Panc1 (cell line): Measurements from ENCODE around the gene CAMKK2. TPM values are rescaled to one million over a fixed set of nuclear protein-coding genes. Genes with fewer than 3 reads are reported as not detected.

Experiments used
- ATAC-seq: fragments of 200-7000 bp; cut with Tn5 transposase; 2 replicates; pipeline ENCODE4 v1.9.1; 2020; ENCODE audit warnings: mild to moderate bottlenecking, moderate library complexity
- BruUV-seq: library from RNA; stranded (reverse); fragments of 400-500 nt; replicated peaks from 2 replicates; lab custom pipeline; 2021; lab: Mats Ljungman, UMichigan
- CTCF ChIA-PET: fragments of 300-600 bp; sonication (Branson Sonifier 250); formaldehyde crosslinking; loops from one replicate; lab custom pipeline; 2022; ENCODE audit warnings: antibody characterized with exemption; lab: Charles Lee
- POLR2A ChIA-PET: fragments of 300-600 bp; sonication (Branson Sonifier 250); formaldehyde crosslinking; loops from one replicate; lab custom pipeline; 2022; ENCODE audit warnings: antibody characterized with exemption; lab: Charles Lee
- DNase-seq: peaks from one replicate; pipeline ENCODE4 v3.0.0-alpha.2; 2010; ENCODE audit warnings: low read depth, low spot score
- H3K27ac ChIP-seq: 2 replicates; pipeline ENCODE4 v1.5.1; 2011; ENCODE audit warnings: mild to moderate bottlenecking, low read length, inconsistent platforms
- H3K27me3 ChIP-seq: fragments of 200-500 bp; sonication (Bioruptor generic); 2 replicates; pipeline ENCODE4 v1.6.0; 2014; ENCODE audit warnings: low read length, inconsistent platforms; ENCODE audit not compliant: control insufficient read depth, insufficient read depth
- H3K36me3 ChIP-seq: fragments of 200-500 bp; sonication (Bioruptor generic); 2 replicates; pipeline ENCODE4 v1.5.1; 2014; ENCODE audit warnings: inconsistent platforms, mild to moderate bottlenecking, low read length, moderate library complexity; ENCODE audit not compliant: control insufficient read depth, insufficient read depth
- H3K4me1 ChIP-seq: 2 replicates; pipeline ENCODE4 v1.5.1; 2011; ENCODE audit warnings: inconsistent platforms, mild to moderate bottlenecking, low read length, moderate library complexity; ENCODE audit not compliant: control insufficient read depth, insufficient read depth
- H3K4me3 ChIP-seq, 2 experiments: 2 replicates each; pipeline ENCODE4 v1.5.1; 2011 to 2012; ENCODE audit warnings: low read depth in 2 of 2, low read length in 2 of 2, mild to moderate bottlenecking in 2 of 2, inconsistent platforms in 1 of 2, moderate library complexity in 1 of 2
- H3K9me3 ChIP-seq: fragments of 200-500 bp; sonication (Bioruptor generic); 2 replicates; pipeline ENCODE4 v1.5.1; 2014; ENCODE audit warnings: low read depth, mild to moderate bottlenecking, inconsistent platforms, low read length, moderate library complexity; ENCODE audit not compliant: control insufficient read depth, insufficient read depth
- POLR2AphosphoS5 ChIP-seq: IDR thresholded peaks from 2 replicates; pipeline ENCODE4 v1.6.1; 2012; ENCODE audit warnings: mild to moderate bottlenecking, low read depth, low read length, moderate library complexity
- SIN3A ChIP-seq: IDR thresholded peaks from 2 replicates; pipeline ENCODE4 v1.6.1; 2012; ENCODE audit warnings: low read depth, mild to moderate bottlenecking, low read length, moderate library complexity, borderline replicate concordance; ENCODE audit not compliant: insufficient read depth
- TCF7L2 ChIP-seq: IDR thresholded peaks from 2 replicates; pipeline ENCODE4 v1.6.1; 2011; ENCODE audit warnings: mild to moderate bottlenecking, low read depth, low read length, inconsistent platforms
- in situ Hi-C: cut with HindIII; loops from 2 replicates; pipeline ENCODE4 v1.10.0; 2016; ENCODE audit warnings: low sequenced_read_pairs, low pct_unique_long_range_greater_than_20kb
- intact Hi-C: fragments of 100-400 bp; cut with micrococcal nuclease; formaldehyde crosslinking; loops from one replicate; pipeline ENCODE4 v1.10.0; 2022; ENCODE audit not compliant: unreplicated experiment
- total RNA-seq: library from RNA; stranded (reverse); gene quantifications from one replicate; pipeline ENCODE4 v1.2.1, GENCODE V29; 2021; ENCODE audit not compliant: unreplicated experiment
- TF ChIP-seq, protein P1 (sequence below), 2 experiments: IDR thresholded peaks; 2 replicates each; pipeline ENCODE4 v1.6.1; 2011 to 2012; ENCODE audit warnings: low read depth in 2 of 2, control low read depth in 1 of 2, low read length in 1 of 2, mild to moderate bottlenecking in 1 of 2, moderate library complexity in 1 of 2; ENCODE audit not compliant: insufficient read depth in 1 of 2
- TF ChIP-seq, protein P2 (sequence below): fragments of 450-650 bp; IDR thresholded peaks from 2 replicates; pipeline ENCODE4 v1.5.1; 2017; ENCODE audit warnings: mild to moderate bottlenecking

Gene CAMKK2
- total RNA-seq, 1 experiment from 2014 or later = 37.8 TPM

DNA sequence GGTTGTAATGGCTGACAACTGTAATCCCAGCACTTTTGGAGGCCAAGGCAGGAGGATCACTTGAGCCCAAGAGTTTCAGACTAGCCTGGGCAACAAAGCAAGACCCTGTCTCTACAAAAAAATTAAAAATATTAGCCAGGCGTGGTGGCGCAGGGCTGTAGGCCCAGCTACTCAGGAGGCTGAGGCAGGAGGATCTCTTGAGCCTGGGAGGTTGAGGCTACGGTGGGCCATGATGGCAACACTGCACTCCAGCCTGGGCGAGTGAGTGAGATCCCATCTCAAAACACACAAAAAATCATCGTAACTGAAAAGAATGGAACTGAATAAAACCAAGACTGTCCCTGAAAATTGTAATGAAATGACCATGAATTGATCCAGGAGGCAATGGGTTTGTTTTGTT lies 6.1 kb downstream of the CAMKK2 start:
- no peak for ATAC-seq
- intact Hi-C loops = no loop called here
- POLR2A ChIA-PET = no interaction called here

DNA sequence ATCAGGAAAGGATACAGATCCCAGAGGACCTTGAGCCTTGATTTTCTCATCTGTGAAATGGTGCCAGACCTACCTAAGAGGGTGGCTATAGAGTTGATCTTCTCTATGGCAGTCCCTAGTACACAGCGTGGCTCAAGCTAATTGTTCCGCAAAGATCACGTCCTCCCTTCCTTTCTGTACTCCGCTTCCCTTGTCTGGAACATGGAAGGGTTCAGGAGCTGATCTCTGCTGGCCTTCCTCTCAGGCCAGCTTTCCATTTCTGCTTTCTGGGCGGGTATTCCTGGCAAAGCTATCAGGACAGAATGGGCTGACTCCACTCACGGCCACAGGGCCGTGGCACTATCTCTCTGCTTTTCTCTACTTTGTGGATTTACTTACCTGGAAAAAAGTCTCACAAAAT lies 6.5 kb downstream of the CAMKK2 start:
- POLR2A ChIA-PET = no interaction called here
- no peak overlapping the region for H3K4me3 ChIP-seq
- no peak overlapping the region for H3K27ac ChIP-seq
- intact Hi-C loops = no loop called here
- H3K4me1 ChIP-seq = no peaks in the 10 kb centered on the region
- CTCF ChIA-PET = no interaction called here
- no peaks in the 10 kb centered on the region for H3K9me3 ChIP-seq
- TF ChIP-seq POLR2AphosphoS5 (no peak), SIN3A (no peak), TCF7L2 (no peak)
- TF ChIP-seq, protein P1, sequence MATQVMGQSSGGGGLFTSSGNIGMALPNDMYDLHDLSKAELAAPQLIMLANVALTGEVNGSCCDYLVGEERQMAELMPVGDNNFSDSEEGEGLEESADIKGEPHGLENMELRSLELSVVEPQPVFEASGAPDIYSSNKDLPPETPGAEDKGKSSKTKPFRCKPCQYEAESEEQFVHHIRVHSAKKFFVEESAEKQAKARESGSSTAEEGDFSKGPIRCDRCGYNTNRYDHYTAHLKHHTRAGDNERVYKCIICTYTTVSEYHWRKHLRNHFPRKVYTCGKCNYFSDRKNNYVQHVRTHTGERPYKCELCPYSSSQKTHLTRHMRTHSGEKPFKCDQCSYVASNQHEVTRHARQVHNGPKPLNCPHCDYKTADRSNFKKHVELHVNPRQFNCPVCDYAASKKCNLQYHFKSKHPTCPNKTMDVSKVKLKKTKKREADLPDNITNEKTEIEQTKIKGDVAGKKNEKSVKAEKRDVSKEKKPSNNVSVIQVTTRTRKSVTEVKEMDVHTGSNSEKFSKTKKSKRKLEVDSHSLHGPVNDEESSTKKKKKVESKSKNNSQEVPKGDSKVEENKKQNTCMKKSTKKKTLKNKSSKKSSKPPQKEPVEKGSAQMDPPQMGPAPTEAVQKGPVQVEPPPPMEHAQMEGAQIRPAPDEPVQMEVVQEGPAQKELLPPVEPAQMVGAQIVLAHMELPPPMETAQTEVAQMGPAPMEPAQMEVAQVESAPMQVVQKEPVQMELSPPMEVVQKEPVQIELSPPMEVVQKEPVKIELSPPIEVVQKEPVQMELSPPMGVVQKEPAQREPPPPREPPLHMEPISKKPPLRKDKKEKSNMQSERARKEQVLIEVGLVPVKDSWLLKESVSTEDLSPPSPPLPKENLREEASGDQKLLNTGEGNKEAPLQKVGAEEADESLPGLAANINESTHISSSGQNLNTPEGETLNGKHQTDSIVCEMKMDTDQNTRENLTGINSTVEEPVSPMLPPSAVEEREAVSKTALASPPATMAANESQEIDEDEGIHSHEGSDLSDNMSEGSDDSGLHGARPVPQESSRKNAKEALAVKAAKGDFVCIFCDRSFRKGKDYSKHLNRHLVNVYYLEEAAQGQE (IDR thresholded peaks at IDR 0.05; ENCODE audit: insufficient read depth in 1 of 2, low read depth in 2 of 2, low read length in 1 of 2) = no peak
- TF ChIP-seq, protein P2, sequence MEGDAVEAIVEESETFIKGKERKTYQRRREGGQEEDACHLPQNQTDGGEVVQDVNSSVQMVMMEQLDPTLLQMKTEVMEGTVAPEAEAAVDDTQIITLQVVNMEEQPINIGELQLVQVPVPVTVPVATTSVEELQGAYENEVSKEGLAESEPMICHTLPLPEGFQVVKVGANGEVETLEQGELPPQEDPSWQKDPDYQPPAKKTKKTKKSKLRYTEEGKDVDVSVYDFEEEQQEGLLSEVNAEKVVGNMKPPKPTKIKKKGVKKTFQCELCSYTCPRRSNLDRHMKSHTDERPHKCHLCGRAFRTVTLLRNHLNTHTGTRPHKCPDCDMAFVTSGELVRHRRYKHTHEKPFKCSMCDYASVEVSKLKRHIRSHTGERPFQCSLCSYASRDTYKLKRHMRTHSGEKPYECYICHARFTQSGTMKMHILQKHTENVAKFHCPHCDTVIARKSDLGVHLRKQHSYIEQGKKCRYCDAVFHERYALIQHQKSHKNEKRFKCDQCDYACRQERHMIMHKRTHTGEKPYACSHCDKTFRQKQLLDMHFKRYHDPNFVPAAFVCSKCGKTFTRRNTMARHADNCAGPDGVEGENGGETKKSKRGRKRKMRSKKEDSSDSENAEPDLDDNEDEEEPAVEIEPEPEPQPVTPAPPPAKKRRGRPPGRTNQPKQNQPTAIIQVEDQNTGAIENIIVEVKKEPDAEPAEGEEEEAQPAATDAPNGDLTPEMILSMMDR = no peak
- in situ Hi-C loops = no loop called here
- ATAC-seq (no peak), DNase-seq (no peak)
- H3K36me3 ChIP-seq = no peaks in the 10 kb centered on the region; the same call in 1 of the 2 replicates
- H3K27me3 ChIP-seq = no peaks in the 10 kb centered on the region
- BruUV-seq = no TSS peak

More for the DNA sequence above, 6.1 kb downstream of the CAMKK2 start:
- no peak for DNase-seq
- Histone ChIP-seq H3K36me3 (no peaks in the 10 kb centered on the region; the same call in 1 of the 2 replicates), H3K4me1 (peaks cover 3% of the 10 kb centered on the region; the same call in 1 of the 2 replicates), H3K4me3 (no peak overlapping the region), H3K27me3 (no peaks in the 10 kb centered on the region), H3K27ac (no peak overlapping the region), H3K9me3 (no peaks in the 10 kb centered on the region)
- CTCF ChIA-PET = no interaction called here
- TF ChIP-seq, protein P2 = no peak
- no peak for TF ChIP-seq TCF7L2
- TF ChIP-seq, protein P1 (IDR thresholded peaks at IDR 0.05; ENCODE audit: insufficient read depth in 1 of 2, low read depth in 2 of 2, low read length in 1 of 2) = no peak
- no peak for TF ChIP-seq POLR2AphosphoS5
- no peak for TF ChIP-seq SIN3A
- in situ Hi-C loops = no loop called here
- BruUV-seq = no TSS peak
